C4-2B (cell line): ENCODE data around the gene TTC14.

ENCODE experiments used
- CTCF ChIP-seq: fragments of 450-650 bp; conservative IDR thresholded peaks from 2 replicates; pipeline ENCODE4 v1.5.1; 2017; ENCODE audit warnings: mild to moderate bottlenecking
- ZFX ChIP-seq: fragments of 450-650 bp; IDR thresholded peaks from 2 replicates; pipeline ENCODE4 v1.6.1; 2017

- TF ChIP-seq CTCF (no peak), ZFX (no peak)
Observed at GRCh38 chr3:180630371-180630770, 28.4 kb downstream of the TTC14 start.
